Body of pancreas (tissue), 4 donors: ENCODE data around the gene NRP1.

Experiments
- POLR2A ChIP-seq, 3 donors: fragments of 450-650 bp; IDR thresholded peaks; one replicate each; pipeline ENCODE4 v1.6.1; 2016; ENCODE audit warnings: antibody characterized with exemption in 3 of 3, mild to moderate bottlenecking in 2 of 3
- TF ChIP-seq, protein P1 (sequence below), 7 experiments: fragments of 450-650 bp in 4 of 7; fragments of 200-600 bp in 3 of 7; sonication (generic) in 3 of 7; IDR thresholded peaks; one replicate each; pipeline ENCODE4 v1.5.1; 2016 to 2019; ENCODE audit warnings: antibody characterized with exemption in 7 of 7

DNA sequence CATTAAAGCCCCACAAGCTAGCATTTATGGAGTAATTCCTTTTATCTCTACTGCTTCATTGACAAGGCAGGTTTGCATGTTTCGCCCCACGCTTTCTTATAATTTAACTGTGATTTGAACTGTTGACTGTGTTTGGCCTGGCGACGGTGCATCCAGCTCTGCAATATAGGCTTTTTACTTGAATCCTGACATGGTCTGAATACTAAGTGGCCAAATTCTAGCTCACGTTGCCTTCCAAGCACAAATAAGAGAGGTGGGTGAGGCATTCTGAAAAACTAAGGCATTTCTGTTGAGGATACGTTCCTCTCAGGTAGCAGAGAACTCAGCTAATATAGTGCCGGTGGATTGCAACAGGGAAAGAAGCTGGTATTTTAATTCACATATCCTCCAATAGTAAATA is 61.8 kb downstream of the NRP1 start:
- TF ChIP-seq, protein P1, sequence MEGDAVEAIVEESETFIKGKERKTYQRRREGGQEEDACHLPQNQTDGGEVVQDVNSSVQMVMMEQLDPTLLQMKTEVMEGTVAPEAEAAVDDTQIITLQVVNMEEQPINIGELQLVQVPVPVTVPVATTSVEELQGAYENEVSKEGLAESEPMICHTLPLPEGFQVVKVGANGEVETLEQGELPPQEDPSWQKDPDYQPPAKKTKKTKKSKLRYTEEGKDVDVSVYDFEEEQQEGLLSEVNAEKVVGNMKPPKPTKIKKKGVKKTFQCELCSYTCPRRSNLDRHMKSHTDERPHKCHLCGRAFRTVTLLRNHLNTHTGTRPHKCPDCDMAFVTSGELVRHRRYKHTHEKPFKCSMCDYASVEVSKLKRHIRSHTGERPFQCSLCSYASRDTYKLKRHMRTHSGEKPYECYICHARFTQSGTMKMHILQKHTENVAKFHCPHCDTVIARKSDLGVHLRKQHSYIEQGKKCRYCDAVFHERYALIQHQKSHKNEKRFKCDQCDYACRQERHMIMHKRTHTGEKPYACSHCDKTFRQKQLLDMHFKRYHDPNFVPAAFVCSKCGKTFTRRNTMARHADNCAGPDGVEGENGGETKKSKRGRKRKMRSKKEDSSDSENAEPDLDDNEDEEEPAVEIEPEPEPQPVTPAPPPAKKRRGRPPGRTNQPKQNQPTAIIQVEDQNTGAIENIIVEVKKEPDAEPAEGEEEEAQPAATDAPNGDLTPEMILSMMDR (IDR thresholded peaks at IDR 0.05) = no peak
- TF ChIP-seq POLR2A (IDR thresholded peaks at IDR 0.05) = no peak
